Panc1 (cell line): ENCODE data around the gene SLC22A3.

Source experiments
- POLR2AphosphoS5 ChIP-seq: IDR thresholded peaks from 2 replicates; pipeline ENCODE4 v1.6.1; 2012; ENCODE audit warnings: mild to moderate bottlenecking, low read depth, low read length, moderate library complexity
- TCF7L2 ChIP-seq: IDR thresholded peaks from 2 replicates; pipeline ENCODE4 v1.6.1; 2011; ENCODE audit warnings: mild to moderate bottlenecking, low read depth, low read length, inconsistent platforms
- TF ChIP-seq, protein P1 (sequence below), 2 experiments: IDR thresholded peaks; 2 replicates each; pipeline ENCODE4 v1.6.1; 2011 to 2012; ENCODE audit warnings: low read depth in 2 of 2, control low read depth in 1 of 2, low read length in 1 of 2, mild to moderate bottlenecking in 1 of 2, moderate library complexity in 1 of 2; ENCODE audit not compliant: insufficient read depth in 1 of 2
- TF ChIP-seq, protein P2 (sequence below): fragments of 450-650 bp; IDR thresholded peaks from 2 replicates; pipeline ENCODE4 v1.5.1; 2017; ENCODE audit warnings: mild to moderate bottlenecking

DNA sequence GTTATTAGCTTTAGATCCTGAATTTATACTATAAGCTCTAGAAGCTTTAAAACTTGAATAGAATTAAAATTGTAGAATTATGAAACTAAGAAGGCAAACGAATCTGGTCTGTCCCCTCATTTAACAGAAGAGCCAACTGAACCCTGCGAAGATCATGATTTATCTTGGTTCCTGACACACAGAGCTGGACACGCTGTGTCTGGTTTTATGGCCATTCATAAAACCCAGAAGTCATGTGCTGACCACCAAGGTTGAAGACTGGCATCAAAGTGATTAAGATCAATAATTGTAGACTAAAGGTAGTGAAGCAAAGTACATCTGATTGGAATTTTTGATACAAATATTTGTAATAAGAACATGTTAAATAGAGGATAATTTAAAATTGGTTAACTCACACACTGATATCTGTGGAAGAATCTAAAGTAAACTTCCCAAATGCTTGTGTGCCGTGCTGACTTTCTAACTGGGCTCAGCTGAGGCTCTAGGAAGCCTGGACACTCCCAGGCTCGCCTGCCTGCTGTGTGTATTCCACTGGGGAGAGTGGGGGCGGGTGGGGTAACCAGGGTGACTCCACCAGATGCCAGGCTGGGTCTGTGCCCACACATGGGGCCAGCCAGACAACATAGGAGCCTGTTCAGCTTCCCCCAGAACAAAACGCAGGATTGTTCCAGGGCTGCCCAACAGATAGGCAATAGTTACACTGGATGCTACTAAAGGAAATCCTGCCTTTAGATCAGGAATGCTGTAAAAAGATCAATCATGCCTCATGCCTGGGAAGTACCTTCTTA lies 42.1 kb upstream of the SLC22A3 start:
- no peak for TF ChIP-seq POLR2AphosphoS5
- no peak for TF ChIP-seq TCF7L2
- TF ChIP-seq, protein P1, sequence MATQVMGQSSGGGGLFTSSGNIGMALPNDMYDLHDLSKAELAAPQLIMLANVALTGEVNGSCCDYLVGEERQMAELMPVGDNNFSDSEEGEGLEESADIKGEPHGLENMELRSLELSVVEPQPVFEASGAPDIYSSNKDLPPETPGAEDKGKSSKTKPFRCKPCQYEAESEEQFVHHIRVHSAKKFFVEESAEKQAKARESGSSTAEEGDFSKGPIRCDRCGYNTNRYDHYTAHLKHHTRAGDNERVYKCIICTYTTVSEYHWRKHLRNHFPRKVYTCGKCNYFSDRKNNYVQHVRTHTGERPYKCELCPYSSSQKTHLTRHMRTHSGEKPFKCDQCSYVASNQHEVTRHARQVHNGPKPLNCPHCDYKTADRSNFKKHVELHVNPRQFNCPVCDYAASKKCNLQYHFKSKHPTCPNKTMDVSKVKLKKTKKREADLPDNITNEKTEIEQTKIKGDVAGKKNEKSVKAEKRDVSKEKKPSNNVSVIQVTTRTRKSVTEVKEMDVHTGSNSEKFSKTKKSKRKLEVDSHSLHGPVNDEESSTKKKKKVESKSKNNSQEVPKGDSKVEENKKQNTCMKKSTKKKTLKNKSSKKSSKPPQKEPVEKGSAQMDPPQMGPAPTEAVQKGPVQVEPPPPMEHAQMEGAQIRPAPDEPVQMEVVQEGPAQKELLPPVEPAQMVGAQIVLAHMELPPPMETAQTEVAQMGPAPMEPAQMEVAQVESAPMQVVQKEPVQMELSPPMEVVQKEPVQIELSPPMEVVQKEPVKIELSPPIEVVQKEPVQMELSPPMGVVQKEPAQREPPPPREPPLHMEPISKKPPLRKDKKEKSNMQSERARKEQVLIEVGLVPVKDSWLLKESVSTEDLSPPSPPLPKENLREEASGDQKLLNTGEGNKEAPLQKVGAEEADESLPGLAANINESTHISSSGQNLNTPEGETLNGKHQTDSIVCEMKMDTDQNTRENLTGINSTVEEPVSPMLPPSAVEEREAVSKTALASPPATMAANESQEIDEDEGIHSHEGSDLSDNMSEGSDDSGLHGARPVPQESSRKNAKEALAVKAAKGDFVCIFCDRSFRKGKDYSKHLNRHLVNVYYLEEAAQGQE (IDR thresholded peaks at IDR 0.05; ENCODE audit: insufficient read depth in 1 of 2, low read depth in 2 of 2, low read length in 1 of 2) = no peak
- TF ChIP-seq, protein P2, sequence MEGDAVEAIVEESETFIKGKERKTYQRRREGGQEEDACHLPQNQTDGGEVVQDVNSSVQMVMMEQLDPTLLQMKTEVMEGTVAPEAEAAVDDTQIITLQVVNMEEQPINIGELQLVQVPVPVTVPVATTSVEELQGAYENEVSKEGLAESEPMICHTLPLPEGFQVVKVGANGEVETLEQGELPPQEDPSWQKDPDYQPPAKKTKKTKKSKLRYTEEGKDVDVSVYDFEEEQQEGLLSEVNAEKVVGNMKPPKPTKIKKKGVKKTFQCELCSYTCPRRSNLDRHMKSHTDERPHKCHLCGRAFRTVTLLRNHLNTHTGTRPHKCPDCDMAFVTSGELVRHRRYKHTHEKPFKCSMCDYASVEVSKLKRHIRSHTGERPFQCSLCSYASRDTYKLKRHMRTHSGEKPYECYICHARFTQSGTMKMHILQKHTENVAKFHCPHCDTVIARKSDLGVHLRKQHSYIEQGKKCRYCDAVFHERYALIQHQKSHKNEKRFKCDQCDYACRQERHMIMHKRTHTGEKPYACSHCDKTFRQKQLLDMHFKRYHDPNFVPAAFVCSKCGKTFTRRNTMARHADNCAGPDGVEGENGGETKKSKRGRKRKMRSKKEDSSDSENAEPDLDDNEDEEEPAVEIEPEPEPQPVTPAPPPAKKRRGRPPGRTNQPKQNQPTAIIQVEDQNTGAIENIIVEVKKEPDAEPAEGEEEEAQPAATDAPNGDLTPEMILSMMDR = no peak
